Subcutaneous adipose tissue (tissue), 4 donors: ENCODE results near the gene FUT7. TPM values are rescaled to one million over a fixed set of nuclear protein-coding genes. Genes with fewer than 3 reads are reported as not detected.

ENCODE experiments used
- total RNA-seq, 4 donors: library from RNA; depleted of rRNA; stranded (reverse); fragments of >200 nt; gene quantifications; one replicate each; pipeline ENCODE4 v1.1.0, GENCODE V29; 2016
- TF ChIP-seq, protein P1 (sequence below): fragments of 450-650 bp; IDR thresholded peaks from one replicate; pipeline ENCODE4 v1.5.1; 2016; ENCODE audit warnings: low read depth, mild to moderate bottlenecking, control low read depth, antibody characterized with exemption, moderate library complexity

FUT7 gene
- total RNA-seq, 4 donors from 2014 or later, result 0.22 to 0.34 TPM; not detected in 2

GRCh38 chr9:137006116-137007003 lies 25.5 kb downstream of the FUT7 start:
- TF ChIP-seq, protein P1, sequence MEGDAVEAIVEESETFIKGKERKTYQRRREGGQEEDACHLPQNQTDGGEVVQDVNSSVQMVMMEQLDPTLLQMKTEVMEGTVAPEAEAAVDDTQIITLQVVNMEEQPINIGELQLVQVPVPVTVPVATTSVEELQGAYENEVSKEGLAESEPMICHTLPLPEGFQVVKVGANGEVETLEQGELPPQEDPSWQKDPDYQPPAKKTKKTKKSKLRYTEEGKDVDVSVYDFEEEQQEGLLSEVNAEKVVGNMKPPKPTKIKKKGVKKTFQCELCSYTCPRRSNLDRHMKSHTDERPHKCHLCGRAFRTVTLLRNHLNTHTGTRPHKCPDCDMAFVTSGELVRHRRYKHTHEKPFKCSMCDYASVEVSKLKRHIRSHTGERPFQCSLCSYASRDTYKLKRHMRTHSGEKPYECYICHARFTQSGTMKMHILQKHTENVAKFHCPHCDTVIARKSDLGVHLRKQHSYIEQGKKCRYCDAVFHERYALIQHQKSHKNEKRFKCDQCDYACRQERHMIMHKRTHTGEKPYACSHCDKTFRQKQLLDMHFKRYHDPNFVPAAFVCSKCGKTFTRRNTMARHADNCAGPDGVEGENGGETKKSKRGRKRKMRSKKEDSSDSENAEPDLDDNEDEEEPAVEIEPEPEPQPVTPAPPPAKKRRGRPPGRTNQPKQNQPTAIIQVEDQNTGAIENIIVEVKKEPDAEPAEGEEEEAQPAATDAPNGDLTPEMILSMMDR, result no peak

DNA sequence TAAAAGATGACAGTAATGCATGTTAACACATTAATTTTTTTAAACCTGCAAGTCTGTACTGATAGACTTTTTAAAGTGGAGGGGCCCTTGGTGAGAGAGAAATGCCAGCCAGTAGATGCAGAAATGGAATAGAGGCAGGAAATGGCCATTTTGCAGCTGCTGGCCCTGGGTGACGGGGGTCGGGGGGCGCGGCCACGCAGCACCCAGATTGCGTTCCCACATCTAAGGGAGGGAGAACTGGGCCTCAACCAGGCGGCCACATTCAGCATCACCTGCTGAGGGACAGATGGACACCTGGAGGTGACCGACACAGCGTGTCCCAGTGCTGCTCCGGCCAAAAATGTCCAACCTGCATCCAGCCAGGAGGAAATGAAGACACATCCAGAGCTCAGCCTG lies 29.2 kb downstream of the FUT7 start:
- TF ChIP-seq, protein P1, result no peak

- TF ChIP-seq, protein P1, result no peak
Observed at GRCh38 chr9:137001857-137002645, 29.8 kb downstream of the FUT7 start.

DNA sequence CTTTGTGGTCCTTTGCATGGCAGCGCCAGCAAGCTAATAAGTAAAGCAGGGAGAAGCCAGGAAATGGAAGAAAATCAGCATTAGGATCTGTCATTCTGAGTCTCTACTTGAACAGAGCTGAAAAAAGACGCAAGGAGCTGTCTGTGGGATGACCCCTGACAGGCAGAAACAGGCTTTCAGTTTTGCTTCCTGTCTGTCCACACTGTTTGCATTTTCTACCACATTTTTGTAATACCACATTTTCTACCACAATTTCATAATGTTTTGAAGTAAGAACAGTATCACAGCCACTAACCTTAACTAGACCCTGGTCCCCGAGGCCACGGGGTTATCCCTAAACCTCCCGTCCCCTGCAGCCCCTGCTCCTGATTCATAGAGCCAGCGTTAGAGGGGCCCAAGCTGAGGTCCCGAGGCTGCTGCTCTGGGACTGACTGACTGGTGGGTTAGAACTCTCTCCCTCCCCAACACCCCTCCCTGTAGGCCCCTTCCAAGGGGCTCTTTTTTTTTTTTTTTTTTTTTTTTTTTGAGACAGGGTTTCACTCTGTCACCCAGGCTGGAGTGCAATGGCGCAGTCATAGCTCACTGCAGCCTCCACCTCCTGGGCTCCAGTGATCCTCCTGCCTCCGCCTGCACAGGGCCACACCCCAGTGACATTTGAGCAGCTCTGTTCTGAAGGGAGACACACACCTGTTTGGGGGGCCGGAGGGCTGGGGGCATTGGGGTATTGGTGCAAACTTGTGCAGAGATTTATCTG lies 31.5 kb downstream of the FUT7 start:
- TF ChIP-seq, protein P1, result no peak

GRCh38 chr9:136997830-136998234 lies 34.1 kb downstream of the FUT7 start:
- TF ChIP-seq, protein P1, result no peak

DNA sequence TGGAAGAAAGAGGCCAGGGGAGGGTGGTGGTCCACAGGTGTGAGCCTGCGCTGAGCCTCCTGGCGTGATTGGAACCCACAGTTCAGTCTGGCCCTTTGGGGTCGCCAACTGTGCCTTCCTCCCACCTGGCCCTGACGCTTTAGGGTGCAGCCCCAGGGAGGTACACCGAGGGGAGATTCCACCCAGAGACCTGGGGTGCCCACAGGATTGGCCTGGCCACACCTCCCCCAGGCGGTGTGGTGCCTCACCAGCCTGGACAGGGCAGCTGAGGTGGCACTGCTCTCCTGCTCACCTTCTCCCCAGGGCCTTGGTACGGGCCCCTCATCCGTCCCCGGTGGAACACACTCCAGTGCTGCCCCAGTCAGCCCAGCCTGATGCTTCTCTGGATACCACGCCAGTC lies 34.5 kb downstream of the FUT7 start:
- TF ChIP-seq, protein P1, result no peak
